Thymus (tissue), 11 donors: ENCODE data around the gene KCNIP4. TPM values are rescaled to one million over a fixed set of nuclear protein-coding genes. Genes with fewer than 3 reads are reported as not detected.

Experiments
- DNase-seq, 9 donors: peaks; one replicate each; pipeline ENCODE4 v3.0.0-alpha.2; 2013; ENCODE audit warnings: low spot score in 9 of 9, low read depth in 6 of 9, missing footprints in 1 of 9
- H3K27ac ChIP-seq, 2 donors: one replicate each; pipeline ENCODE4 v1.5.1; 2013; ENCODE audit warnings: control low read depth in 1 of 2, low read depth in 1 of 2, low read length in 1 of 2, mild to moderate bottlenecking in 1 of 2, moderate library complexity in 1 of 2
- H3K27me3 ChIP-seq, 2 donors: one replicate each; pipeline ENCODE4 v1.5.1; 2013; ENCODE audit warnings: low read length in 1 of 2; ENCODE audit not compliant: control insufficient read depth in 2 of 2, insufficient read depth in 1 of 2
- H3K36me3 ChIP-seq, 2 donors: one replicate each; pipeline ENCODE4 v1.5.1; 2013; ENCODE audit warnings: low read length in 1 of 2, mild to moderate bottlenecking in 1 of 2, moderate library complexity in 1 of 2; ENCODE audit not compliant: control insufficient read depth in 2 of 2, insufficient read depth in 2 of 2
- H3K4me1 ChIP-seq, 2 donors: one replicate each; pipeline ENCODE4 v1.5.1; 2013; ENCODE audit warnings: low read length in 2 of 2; ENCODE audit not compliant: control insufficient read depth in 2 of 2, insufficient read depth in 2 of 2
- H3K4me3 ChIP-seq, 2 donors: one replicate each; pipeline ENCODE4 v1.5.1; 2013; ENCODE audit warnings: low read length in 2 of 2, control low read depth in 1 of 2, mild to moderate bottlenecking in 1 of 2
- H3K9me3 ChIP-seq, 2 donors: one replicate each; pipeline ENCODE4 v1.5.1; 2013; ENCODE audit warnings: low read length in 1 of 2, mild to moderate bottlenecking in 1 of 2; ENCODE audit not compliant: control insufficient read depth in 2 of 2, insufficient read depth in 1 of 2
- WGBS: extraction: QIAGEN DNeasy Blood & Tissue Kit; methylation state at CpG from one replicate; pipeline ENCODE4 v1.1.7; 2013; 5-methylcytosine and 5-hydroxymethylcytosine counted together
- polyA plus RNA-seq: library from polyadenylated mRNA; stranded (reverse); fragments of 200-250 nt; gene quantifications from one replicate; pipeline ENCODE4 v1.2.3, GENCODE V29; 2013
- total RNA-seq: library from RNA; stranded (reverse); fragments of 120-200 nt; gene quantifications from one replicate; pipeline ENCODE4 v1.2.4, GENCODE V29; 2013
- donor health status: healthy.

Gene KCNIP4
- total and polyA plus RNA-seq, 2 donors = 0.07 TPM; not detected in 1

- H3K27me3 ChIP-seq = no peaks in the 10 kb centered on the region
- no peak overlapping the region for H3K4me3 ChIP-seq
- H3K36me3 ChIP-seq = no peaks in the 10 kb centered on the region
- H3K9me3 ChIP-seq = no peaks in the 10 kb centered on the region
- DNase-seq = no peak
- 87% methylated on average over 5 of the region's 5 CpGs for WGBS
- H3K4me1 ChIP-seq = no peaks in the 10 kb centered on the region
- no peak overlapping the region for H3K27ac ChIP-seq
Measured at GRCh38 chr4:21893136-21893535, 55.4 kb downstream of the KCNIP4 start.

DNA sequence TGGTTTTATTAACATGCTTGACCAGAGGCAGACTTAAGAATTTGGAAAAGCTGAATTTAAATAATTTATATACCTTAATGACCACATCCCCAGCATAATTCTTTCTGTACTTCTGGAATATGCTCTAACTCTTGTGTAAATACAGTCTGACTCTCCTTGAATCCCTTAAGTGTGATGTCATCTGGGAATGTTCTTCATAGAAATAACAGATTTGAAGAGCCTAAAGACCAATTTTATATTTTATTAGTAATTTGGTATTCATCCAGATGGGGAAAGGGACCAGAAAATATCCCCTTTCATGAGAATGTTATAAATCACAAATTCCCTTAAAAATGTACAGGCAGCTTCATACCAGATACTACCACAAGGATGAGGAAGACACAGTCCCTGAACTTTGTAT lies 58.3 kb downstream of the KCNIP4 start:
- H3K4me3 ChIP-seq = no peak overlapping the region
- no peak overlapping the region for H3K27ac ChIP-seq
- no peaks in the 10 kb centered on the region for H3K27me3 ChIP-seq
- H3K36me3 ChIP-seq = no peaks in the 10 kb centered on the region
- H3K4me1 ChIP-seq = no peaks in the 10 kb centered on the region
- DNase-seq = no peak
- H3K9me3 ChIP-seq = no peaks in the 10 kb centered on the region

DNA sequence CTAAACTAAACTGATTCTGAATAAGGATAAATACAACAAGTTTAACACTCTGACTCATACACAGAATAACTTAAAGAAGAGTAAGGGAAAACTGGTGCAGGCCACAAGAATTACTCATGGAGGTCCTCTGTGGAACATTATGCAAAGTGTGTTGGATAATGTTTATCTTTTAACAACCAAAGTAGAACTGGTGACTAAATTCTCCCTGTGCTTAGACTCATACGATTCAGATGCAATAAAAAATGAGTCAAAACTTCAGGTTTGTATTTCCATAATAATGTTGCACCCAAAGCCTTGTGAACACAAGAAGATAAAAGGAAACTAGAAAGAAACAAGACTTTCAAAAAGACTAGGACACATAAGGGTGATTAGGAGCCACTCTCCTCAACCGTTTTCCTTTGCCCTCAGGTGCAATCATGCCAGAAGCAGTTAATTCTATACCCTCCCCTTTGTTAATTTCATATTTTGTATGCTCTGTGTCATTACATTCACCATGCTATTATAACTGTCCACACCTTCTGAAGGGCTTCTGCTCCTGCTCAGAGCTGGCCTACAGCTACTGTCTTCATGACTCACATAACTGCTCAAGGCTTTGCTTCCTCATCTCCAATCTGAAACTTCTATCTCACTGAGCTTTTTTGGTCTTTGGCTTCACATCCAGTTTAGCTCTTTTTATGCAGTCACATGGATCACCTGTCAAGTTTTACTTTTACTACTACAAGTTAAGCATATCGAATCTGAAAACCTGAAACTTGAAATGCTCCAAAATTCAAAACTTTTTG lies 60.2 kb downstream of the KCNIP4 start:
- H3K4me3 ChIP-seq = no peak overlapping the region
- DNase-seq = no peak
- H3K9me3 ChIP-seq = no peaks in the 10 kb centered on the region
- no peaks in the 10 kb centered on the region for H3K27me3 ChIP-seq
- WGBS = 87% methylated on average over 3 of the region's 3 CpGs
- H3K4me1 ChIP-seq = no peaks in the 10 kb centered on the region
- no peaks in the 10 kb centered on the region for H3K36me3 ChIP-seq
- H3K27ac ChIP-seq = no peak overlapping the region

DNA sequence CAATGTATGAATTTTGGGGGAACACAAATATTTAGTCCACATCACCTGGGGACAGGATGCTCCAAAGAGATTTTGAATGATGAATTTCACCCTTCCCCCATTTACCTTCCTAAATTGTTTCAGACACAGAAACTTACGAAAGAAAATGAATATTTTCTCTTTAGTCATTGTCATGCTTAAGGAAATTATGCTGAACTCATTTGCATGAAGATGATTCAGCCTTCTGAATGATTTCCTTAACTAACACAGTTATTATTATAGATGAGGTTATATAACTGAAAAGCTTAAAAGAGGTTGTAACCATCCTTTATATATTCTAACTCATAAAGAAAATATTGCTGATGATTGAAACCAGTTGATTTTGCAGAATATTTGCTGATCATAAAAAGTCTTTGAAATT lies 61.1 kb downstream of the KCNIP4 start:
- no peaks in the 10 kb centered on the region for H3K36me3 ChIP-seq

GRCh38 chr4:21885770-21886169 lies 62.8 kb downstream of the KCNIP4 start:
- H3K27me3 ChIP-seq = no peaks in the 10 kb centered on the region
- no peak for DNase-seq
- H3K27ac ChIP-seq = no peak overlapping the region
- no peak overlapping the region for H3K4me3 ChIP-seq
- H3K9me3 ChIP-seq = no peaks in the 10 kb centered on the region
- WGBS = 97% methylated on average over 5 of the region's 5 CpGs
- H3K4me1 ChIP-seq = no peaks in the 10 kb centered on the region
- no peaks in the 10 kb centered on the region for H3K36me3 ChIP-seq

More for the DNA sequence above, 61.1 kb downstream of the KCNIP4 start:
- no peak overlapping the region for H3K4me3 ChIP-seq
- WGBS = 85% methylated on average over 1 of the region's 1 CpG
- H3K4me1 ChIP-seq = no peaks in the 10 kb centered on the region
- no peak for DNase-seq
- no peaks in the 10 kb centered on the region for H3K9me3 ChIP-seq
- H3K27ac ChIP-seq = no peak overlapping the region
- H3K27me3 ChIP-seq = no peaks in the 10 kb centered on the region

DNA sequence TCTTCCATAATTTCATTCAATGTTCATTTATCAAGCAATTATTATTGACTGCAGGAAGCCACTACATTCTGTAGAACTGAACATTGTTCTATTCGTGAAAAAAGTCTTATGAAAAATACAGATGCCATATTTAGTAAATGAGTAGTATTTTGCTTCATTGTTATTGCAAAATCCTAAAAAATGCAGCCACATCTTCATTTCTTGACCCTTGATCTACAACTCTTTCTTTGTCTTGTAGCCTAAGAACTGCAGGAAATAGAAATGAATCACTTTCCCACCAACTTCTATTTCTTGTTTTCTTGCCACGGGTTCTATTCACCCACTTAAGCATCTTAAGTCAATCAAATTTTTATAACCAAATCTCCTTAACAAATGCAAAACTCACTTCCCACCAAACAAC lies 63.3 kb downstream of the KCNIP4 start:
- WGBS = 77% methylated on average over 2 of the region's 2 CpGs
- no peaks in the 10 kb centered on the region for H3K4me1 ChIP-seq
- H3K27ac ChIP-seq = no peak overlapping the region
- H3K9me3 ChIP-seq = no peaks in the 10 kb centered on the region
- H3K4me3 ChIP-seq = no peak overlapping the region
- no peak for DNase-seq
- no peaks in the 10 kb centered on the region for H3K27me3 ChIP-seq
- H3K36me3 ChIP-seq = no peaks in the 10 kb centered on the region

- DNase-seq = no peak
- Histone ChIP-seq H3K36me3 (no peaks in the 10 kb centered on the region), H3K27me3 (no peaks in the 10 kb centered on the region), H3K27ac (no peak overlapping the region), H3K9me3 (no peaks in the 10 kb centered on the region), H3K4me1 (no peaks in the 10 kb centered on the region), H3K4me3 (no peak overlapping the region)
- WGBS = 86% methylated on average over 2 of the region's 2 CpGs
Measured at GRCh38 chr4:21884615-21885014, 64.0 kb downstream of the KCNIP4 start.

GRCh38 chr4:21882051-21882839 lies 66.3 kb downstream of the KCNIP4 start:
- Histone ChIP-seq H3K36me3 (no peaks in the 10 kb centered on the region), H3K9me3 (no peaks in the 10 kb centered on the region), H3K4me3 (no peak overlapping the region), H3K27ac (no peak overlapping the region), H3K4me1 (no peaks in the 10 kb centered on the region), H3K27me3 (no peaks in the 10 kb centered on the region)
- 86% methylated on average over 4 of the region's 4 CpGs for WGBS
- no peak for DNase-seq

DNA sequence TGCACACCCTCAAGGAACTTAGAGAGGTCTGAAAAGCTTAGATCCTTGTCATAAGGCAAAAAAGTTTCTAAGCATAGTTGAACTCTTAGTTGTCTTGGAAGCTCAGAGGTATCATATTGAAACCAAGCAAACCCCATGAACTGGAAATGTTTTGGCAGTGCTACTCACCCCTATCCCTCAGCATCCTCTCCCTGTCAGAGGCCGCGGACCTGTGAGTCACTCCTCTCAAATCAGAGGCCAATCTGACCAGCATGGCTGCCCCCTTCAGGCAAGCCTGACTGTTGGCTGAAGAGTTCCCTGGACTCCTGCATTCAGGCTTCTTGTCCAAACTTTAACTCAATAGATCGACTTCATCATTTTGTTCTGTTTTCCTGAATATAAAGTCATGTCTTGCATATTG lies 69.4 kb downstream of the KCNIP4 start:
- H3K4me3 ChIP-seq = no peak overlapping the region
- H3K9me3 ChIP-seq = no peaks in the 10 kb centered on the region
- H3K27me3 ChIP-seq = no peaks in the 10 kb centered on the region
- WGBS = 93% methylated on average over 3 of the region's 3 CpGs
- H3K4me1 ChIP-seq = no peaks in the 10 kb centered on the region
- H3K27ac ChIP-seq = no peak overlapping the region
- no peaks in the 10 kb centered on the region for H3K36me3 ChIP-seq
- no peak for DNase-seq
